Spleen (tissue), 11 donors: Measurements from ENCODE around the gene GRIK3. TPM values are rescaled to one million over a fixed set of nuclear protein-coding genes. Genes with fewer than 3 reads are reported as not detected.

Source experiments
- DNase-seq: peaks from one replicate; pipeline ENCODE4 v3.0.0-alpha.2; 2020
- H3K27ac ChIP-seq, 8 donors: fragments of 200-600 bp; sonication (generic) in 7 of 8; 1 replicate in 4 of 8; 2 replicates in 4 of 8; pipeline versions ENCODE4 v1.5.0 to v1.8.0; 2016 to 2021; ENCODE audit warnings: inconsistent platforms in 4 of 8, mild to moderate bottlenecking in 4 of 8, moderate library complexity in 1 of 8
- H3K27me3 ChIP-seq, 7 donors: fragments of 200-600 bp; sonication (generic) in 6 of 7; replicated peaks in 1 of 7; 1 replicate in 4 of 7; 2 replicates in 3 of 7; pipeline versions ENCODE4 v1.5.0 to v1.8.0; 2016 to 2021; ENCODE audit warnings: inconsistent platforms in 3 of 7, mild to moderate bottlenecking in 1 of 7
- H3K36me3 ChIP-seq, 6 donors: fragments of 200-600 bp; sonication (generic) in 5 of 6; 1 replicate in 4 of 6; 2 replicates in 2 of 6; pipeline versions ENCODE4 v1.5.0 to v1.8.0; 2016 to 2021; ENCODE audit warnings: inconsistent platforms in 2 of 6
- H3K4me1 ChIP-seq, 6 donors: fragments of 200-600 bp; sonication (generic) in 5 of 6; 1 replicate in 3 of 6; 2 replicates in 3 of 6; pipeline versions ENCODE4 v1.5.0 to v1.8.0; 2016 to 2021; ENCODE audit warnings: inconsistent platforms in 3 of 6
- H3K4me3 ChIP-seq, 8 donors: fragments of 200-600 bp; sonication (generic) in 7 of 8; 1 replicate in 4 of 8; 2 replicates in 4 of 8; pipeline versions ENCODE4 v1.5.0 to v1.8.0; 2016 to 2021; ENCODE audit warnings: inconsistent platforms in 4 of 8, mild to moderate bottlenecking in 4 of 8, moderate library complexity in 2 of 8
- H3K9me3 ChIP-seq, 8 donors: fragments of 200-600 bp; sonication (generic) in 7 of 8; 1 replicate in 4 of 8; 2 replicates in 4 of 8; pipeline versions ENCODE4 v1.5.0 to v1.8.0; 2016 to 2021; ENCODE audit warnings: inconsistent platforms in 4 of 8
- CTCF ChIP-seq, 11 experiments: fragments of 200-600 bp in 7 of 11; fragments of 450-650 bp in 4 of 11; sonication (generic) in 4 of 11; IDR thresholded peaks in 8 of 11; conservative IDR thresholded peaks in 3 of 11; 1 replicate in 7 of 11; 2 replicates in 4 of 11; pipeline versions ENCODE4 v1.4.0 to v1.8.0; 2016 to 2021; ENCODE audit warnings: antibody characterized with exemption in 11 of 11, inconsistent platforms in 4 of 11, mild to moderate bottlenecking in 1 of 11
- POLR2A ChIP-seq, 3 donors: fragments of 450-650 bp; IDR thresholded peaks; one replicate each; pipeline ENCODE4 v1.5.1; 2017; ENCODE audit warnings: antibody characterized with exemption in 3 of 3, mild to moderate bottlenecking in 1 of 3
- POLR2AphosphoS5 ChIP-seq, 3 donors: sonication (generic); formaldehyde crosslinking; IDR thresholded peaks; one replicate each; pipeline ENCODE4 v1.5.1; 2017; ENCODE audit warnings: antibody characterized with exemption in 3 of 3
- WGBS, 5 donors: extraction: QIAGEN DNeasy Blood & Tissue Kit in 3 of 5; methylation state at CpG; one replicate each; pipeline versions ENCODE4 v1.1.5 to v1.1.7; 2013 to 2018; 5-methylcytosine and 5-hydroxymethylcytosine counted together
- intact Hi-C: fragments of 100-400 bp; cut with DNase I; formaldehyde crosslinking; loops from one replicate; pipeline ENCODE4 v1.15.0; 2023; ENCODE audit warnings: low total_unique reads
- polyA plus RNA-seq, 3 donors: library from polyadenylated mRNA; stranded (reverse); fragments of 200-250 nt; gene quantifications; one replicate each; pipeline ENCODE4 v1.2.1, GENCODE V29; 2013
- total RNA-seq, 7 donors: library from RNA; depleted of rRNA in 3 of 7; stranded (reverse); fragments of >200 nt in 3 of 7; fragmentation: NEBNext Ultra II Directional in 4 of 7; extraction: Animal tissue kit (Norgen Biotek cat#: 25700) in 4 of 7; gene quantifications; one replicate each; pipeline versions ENCODE4 v1.1.0 to v1.2.1, GENCODE V29; 2016 to 2021
- donor health status: healthy with polysubstance abuse.
- donor health status: DM: no; HTN: no; CAD: no; lungs with moderate emphysema.
- donor health status: DM: no; HTN: no; CAD: no.
- donor health status: Bipolar disorder and iron deficiency.
- donor health status: healthy.
- donor health status: DM: no; HTN: no; CAD: no.
- donor health status: DM: yes; HTN: yes; CAD: no.

Gene GRIK3
- total and polyA plus RNA-seq, 10 donors: 0.09 to 0.74 (median 0.19) TPM

- Histone ChIP-seq H3K4me1 (no peaks in the 10 kb centered on the region), H3K4me3 (no peak overlapping the region), H3K9me3 (no peaks in the 10 kb centered on the region), H3K36me3 (no peaks in the 10 kb centered on the region), H3K27ac (no peak overlapping the region), H3K27me3 (peaks cover 0 to 20% (median 0%) of the 10 kb centered on the region in 7 donors)
- intact Hi-C loops: no loop called here
- no peak for DNase-seq
- 63 to 83% (median 74%) methylated on average over 1 to 3 of the region's 3 CpGs for WGBS, 5 donors
- no peak for TF ChIP-seq POLR2A (IDR thresholded peaks at IDR 0.05)
- TF ChIP-seq CTCF (IDR thresholded peaks at IDR 0.05 in 8 of 11, conservative IDR thresholded peaks at IDR 0.05 in 3 of 11): no peak
- TF ChIP-seq POLR2AphosphoS5 (IDR thresholded peaks at IDR 0.05): no peak
Measured at GRCh38 chr1:36968730-36969129, 65.6 kb downstream of the GRIK3 start.

GRCh38 chr1:36966242-36966641 lies 68.1 kb downstream of the GRIK3 start:
- H3K4me1 ChIP-seq: no peaks in the 10 kb centered on the region
- H3K9me3 ChIP-seq: no peaks in the 10 kb centered on the region
- H3K27ac ChIP-seq: no peak overlapping the region
- DNase-seq: no peak
- no peak overlapping the region for H3K4me3 ChIP-seq
- TF ChIP-seq CTCF (IDR thresholded peaks at IDR 0.05 in 8 of 11, conservative IDR thresholded peaks at IDR 0.05 in 3 of 11): no peak
- no peak for TF ChIP-seq POLR2A (IDR thresholded peaks at IDR 0.05)
- no peak for TF ChIP-seq POLR2AphosphoS5 (IDR thresholded peaks at IDR 0.05)
- intact Hi-C loops: no loop called here
- H3K36me3 ChIP-seq: no peaks in the 10 kb centered on the region
- WGBS, 5 donors: 23 to 53% (median 43%) methylated on average over 2 to 3 of the region's 3 CpGs
- peaks cover 0 to 45% (median 0%) of the 10 kb centered on the region in 7 donors for H3K27me3 ChIP-seq

- Histone ChIP-seq H3K27me3 (peaks cover 0 to 48% (median 0%) of the 10 kb centered on the region in 7 donors), H3K4me3 (no peak overlapping the region), H3K4me1 (no peaks in the 10 kb centered on the region), H3K9me3 (no peaks in the 10 kb centered on the region), H3K27ac (no peak overlapping the region), H3K36me3 (no peaks in the 10 kb centered on the region)
- WGBS, 5 donors: 71 to 78% (median 75%) methylated on average over 9 to 11 of the region's 11 CpGs
- no peak for DNase-seq
- TF ChIP-seq POLR2A (IDR thresholded peaks at IDR 0.05) (no peak), CTCF (IDR thresholded peaks at IDR 0.05 in 8 of 11, conservative IDR thresholded peaks at IDR 0.05 in 3 of 11) (no peak), POLR2AphosphoS5 (IDR thresholded peaks at IDR 0.05) (no peak)
- intact Hi-C loops: no loop called here
Measured at GRCh38 chr1:36965275-36966159, 68.8 kb downstream of the GRIK3 start.

GRCh38 chr1:36964830-36965229 lies 69.5 kb downstream of the GRIK3 start:
- Histone ChIP-seq H3K4me3 (no peak overlapping the region), H3K27me3 (peaks cover 0 to 51% (median 0%) of the 10 kb centered on the region in 7 donors), H3K36me3 (no peaks in the 10 kb centered on the region), H3K4me1 (no peaks in the 10 kb centered on the region), H3K9me3 (no peaks in the 10 kb centered on the region), H3K27ac (no peak overlapping the region)
- 78 to 89% (median 82%) methylated on average over 8 of the region's 8 CpGs for WGBS, 5 donors
- no peak for DNase-seq
- intact Hi-C loops: no loop called here
- no peak for TF ChIP-seq POLR2A (IDR thresholded peaks at IDR 0.05)
- no peak for TF ChIP-seq CTCF (IDR thresholded peaks at IDR 0.05 in 8 of 11, conservative IDR thresholded peaks at IDR 0.05 in 3 of 11)
- no peak for TF ChIP-seq POLR2AphosphoS5 (IDR thresholded peaks at IDR 0.05)
